Upper lobe of left lung (tissue), 4 donors: Measurements from ENCODE around the gene RPL38.

Experiments used
- CTCF ChIP-seq, 6 experiments: fragments of 450-650 bp in 4 of 6; fragments of 200-600 bp in 2 of 6; sonication (generic) in 2 of 6; IDR thresholded peaks; one replicate each; pipeline ENCODE4 v1.5.1; 2016 to 2019; ENCODE audit warnings: antibody characterized with exemption in 6 of 6
- EP300 ChIP-seq, 4 donors: sonication (generic); formaldehyde crosslinking; IDR thresholded peaks; one replicate each; pipeline ENCODE4 v1.5.1; 2017; ENCODE audit warnings: antibody characterized with exemption in 4 of 4, control low read depth in 2 of 4
- POLR2A ChIP-seq, 4 donors: fragments of 450-650 bp; IDR thresholded peaks; one replicate each; pipeline ENCODE4 v1.5.1; 2016 to 2017; ENCODE audit warnings: antibody characterized with exemption in 4 of 4, mild to moderate bottlenecking in 2 of 4
- POLR2AphosphoS5 ChIP-seq, 2 donors: sonication (generic); formaldehyde crosslinking; IDR thresholded peaks; one replicate each; pipeline ENCODE4 v1.5.1; 2017; ENCODE audit warnings: antibody characterized with exemption in 2 of 2

- TF ChIP-seq POLR2A (IDR thresholded peaks at IDR 0.05): no peak
- TF ChIP-seq CTCF (IDR thresholded peaks at IDR 0.05): no peak
- no peak for TF ChIP-seq EP300 (IDR thresholded peaks at IDR 0.05)
- TF ChIP-seq POLR2AphosphoS5 (IDR thresholded peaks at IDR 0.05): no peak
These were observed 20.1 kb upstream of the RPL38 start for GRCh38 chr17:74183411-74183810.
